PC-9 (cell line): ENCODE results near the gene C1GALT1C1L. TPM values are rescaled to one million over a fixed set of nuclear protein-coding genes. Genes with fewer than 3 reads are reported as not detected.

Experiments
- BruUV-seq: library from RNA; stranded (reverse); fragments of 400-500 nt; replicated peaks from 2 replicates; lab custom pipeline; 2021; lab: Mats Ljungman, UMichigan
- CTCF ChIA-PET: fragments of 300-600 bp; sonication (Branson Sonifier 250); formaldehyde crosslinking; loops from one replicate; lab custom pipeline; 2022; ENCODE audit warnings: antibody characterized with exemption; lab: Charles Lee
- POLR2A ChIA-PET: fragments of 300-600 bp; sonication (Branson Sonifier 250); formaldehyde crosslinking; loops from one replicate; lab custom pipeline; 2022; ENCODE audit warnings: antibody characterized with exemption; ENCODE audit not compliant: unreplicated experiment; lab: Charles Lee
- DNase-seq, 2 experiments: peaks; one replicate each; pipeline versions ENCODE4 v3.0.0 to v3.0.0-alpha.2; 2015 to 2022; ENCODE audit warnings: mixed read lengths in 1 of 2
- H2AFZ ChIP-seq: fragments of 200-600 bp; sonication (generic); 2 replicates; pipeline ENCODE4 v1.8.1; 2017; ENCODE audit warnings: antibody characterized with exemption
- H3F3A ChIP-seq: fragments of 200-600 bp; sonication (generic); 2 replicates; pipeline ENCODE4 v1.8.1; 2017; ENCODE audit warnings: antibody characterized with exemption, mild to moderate bottlenecking, low read depth; ENCODE audit not compliant: insufficient read depth
- H3K27ac ChIP-seq: fragments of 200-600 bp; sonication (generic); 2 replicates; pipeline ENCODE4 v1.6.1; 2016; ENCODE audit warnings: mixed run types
- H3K27me3 ChIP-seq: fragments of 200-600 bp; sonication (generic); 2 replicates; pipeline ENCODE4 v1.6.1; 2016; ENCODE audit warnings: low read depth, mixed run types; ENCODE audit not compliant: insufficient read depth
- H3K36me3 ChIP-seq: fragments of 200-600 bp; sonication (generic); 2 replicates; pipeline ENCODE4 v1.6.1; 2016; ENCODE audit warnings: low read depth, mixed run types
- H3K4me1 ChIP-seq: fragments of 200-600 bp; sonication (generic); replicated peaks from 2 replicates; pipeline ENCODE4 v1.6.1; 2016; ENCODE audit warnings: mixed run types; ENCODE audit not compliant: insufficient read depth
- H3K4me2 ChIP-seq: fragments of 200-600 bp; sonication (generic); 2 replicates; pipeline ENCODE4 v1.6.1; 2017; ENCODE audit warnings: mixed run types
- H3K4me3 ChIP-seq: fragments of 200-600 bp; sonication (generic); 2 replicates; pipeline ENCODE4 v1.6.1; 2016; ENCODE audit warnings: mixed run types
- H3K79me2 ChIP-seq: fragments of 200-600 bp; sonication (generic); 2 replicates; pipeline ENCODE4 v1.6.1; 2017; ENCODE audit warnings: low read depth, mixed run types
- H3K9me2 ChIP-seq: fragments of 200-600 bp; sonication (generic); 2 replicates; pipeline ENCODE4 v1.8.1; 2017; ENCODE audit warnings: mild to moderate bottlenecking; ENCODE audit not compliant: insufficient read depth
- H3K9me3 ChIP-seq: fragments of 200-600 bp; sonication (generic); 2 replicates; pipeline ENCODE4 v1.8.1; 2016; ENCODE audit warnings: low read depth; ENCODE audit not compliant: insufficient read depth
- H4K20me1 ChIP-seq: fragments of 200-600 bp; sonication (generic); 2 replicates; pipeline ENCODE4 v1.8.1; 2017; ENCODE audit not compliant: insufficient read depth
- EZH2 ChIP-seq: fragments of 200-600 bp; sonication (generic); IDR thresholded peaks from 2 replicates; pipeline ENCODE4 v1.8.0; 2017; ENCODE audit warnings: antibody characterized with exemption, low read depth
- intact Hi-C: fragments of 100-400 bp; cut with micrococcal nuclease; formaldehyde crosslinking; loops from one replicate; pipeline ENCODE4 v1.10.0; 2022; ENCODE audit not compliant: unreplicated experiment
- total RNA-seq: library from RNA; stranded (reverse); gene quantifications from 2 replicates; pipeline ENCODE4 v1.2.3, GENCODE V29; 2021
- TF ChIP-seq, protein P1 (sequence below): fragments of 200-600 bp; sonication (generic); conservative IDR thresholded peaks from 2 replicates; pipeline ENCODE4 v1.6.1; 2017; ENCODE audit warnings: mixed run types, antibody characterized with exemption, mild to moderate bottlenecking, moderate library complexity

C1GALT1C1L gene
- total RNA-seq, 1 experiment from 2014 or later = 3.7 TPM

DNA sequence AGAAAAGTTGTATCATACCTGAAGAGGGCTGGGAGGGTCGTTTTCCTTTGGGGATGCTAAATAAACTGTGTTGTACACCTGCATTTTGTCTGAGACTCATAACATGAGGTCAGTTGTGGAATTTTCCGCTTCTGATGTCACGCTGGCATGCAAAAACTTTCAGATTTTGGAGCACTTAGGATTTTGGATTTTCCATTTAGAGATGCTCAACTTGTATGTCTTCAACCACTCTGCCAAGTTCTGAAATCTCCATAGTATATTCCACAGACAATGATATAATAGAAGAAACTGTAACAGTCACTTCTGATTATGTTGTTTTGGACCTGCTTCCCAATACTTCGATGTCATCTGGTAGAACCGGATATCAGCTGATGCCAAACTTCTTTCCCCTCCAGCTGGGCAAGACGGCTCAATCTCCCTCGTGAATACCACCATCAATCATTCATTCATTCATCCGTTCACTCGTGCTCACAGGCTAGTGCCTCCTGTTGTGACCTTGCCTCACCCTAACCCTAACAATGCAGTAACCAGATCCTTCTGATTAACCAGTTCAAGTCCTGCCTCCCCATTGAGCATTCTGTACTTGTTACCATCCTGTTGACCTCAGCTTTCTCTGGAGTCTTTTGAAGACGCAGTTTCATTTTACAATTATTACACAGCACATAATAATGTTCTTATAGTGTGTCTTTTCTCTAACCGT, 44.5 kb downstream of the C1GALT1C1L start:
- no peaks in the 10 kb centered on the region for H3K27me3 ChIP-seq
- H3K27ac ChIP-seq = no peak overlapping the region
- no TSS peak for BruUV-seq
- POLR2A ChIA-PET = no interaction called here
- TF ChIP-seq EZH2 = no peak
- TF ChIP-seq, protein P1, sequence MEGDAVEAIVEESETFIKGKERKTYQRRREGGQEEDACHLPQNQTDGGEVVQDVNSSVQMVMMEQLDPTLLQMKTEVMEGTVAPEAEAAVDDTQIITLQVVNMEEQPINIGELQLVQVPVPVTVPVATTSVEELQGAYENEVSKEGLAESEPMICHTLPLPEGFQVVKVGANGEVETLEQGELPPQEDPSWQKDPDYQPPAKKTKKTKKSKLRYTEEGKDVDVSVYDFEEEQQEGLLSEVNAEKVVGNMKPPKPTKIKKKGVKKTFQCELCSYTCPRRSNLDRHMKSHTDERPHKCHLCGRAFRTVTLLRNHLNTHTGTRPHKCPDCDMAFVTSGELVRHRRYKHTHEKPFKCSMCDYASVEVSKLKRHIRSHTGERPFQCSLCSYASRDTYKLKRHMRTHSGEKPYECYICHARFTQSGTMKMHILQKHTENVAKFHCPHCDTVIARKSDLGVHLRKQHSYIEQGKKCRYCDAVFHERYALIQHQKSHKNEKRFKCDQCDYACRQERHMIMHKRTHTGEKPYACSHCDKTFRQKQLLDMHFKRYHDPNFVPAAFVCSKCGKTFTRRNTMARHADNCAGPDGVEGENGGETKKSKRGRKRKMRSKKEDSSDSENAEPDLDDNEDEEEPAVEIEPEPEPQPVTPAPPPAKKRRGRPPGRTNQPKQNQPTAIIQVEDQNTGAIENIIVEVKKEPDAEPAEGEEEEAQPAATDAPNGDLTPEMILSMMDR = no peak
- no peak overlapping the region for H2AFZ ChIP-seq
- no peaks in the 10 kb centered on the region for H3K9me3 ChIP-seq
- H3K9me2 ChIP-seq = no peaks in the 10 kb centered on the region
- no peak overlapping the region for H3K4me3 ChIP-seq
- H3K4me2 ChIP-seq = no peak overlapping the region
- no peaks in the 10 kb centered on the region for H3K36me3 ChIP-seq
- CTCF ChIA-PET = no interaction called here
- intact Hi-C loops = no loop called here
- no peaks in the 10 kb centered on the region for H3K79me2 ChIP-seq
- no peaks in the 10 kb centered on the region for H4K20me1 ChIP-seq
- H3F3A ChIP-seq = peaks cover 18% of the 10 kb centered on the region
- DNase-seq = no peak
- peaks cover 23% of the 10 kb centered on the region for H3K4me1 ChIP-seq

Other genes starting within 250 kb of the C1GALT1C1L start
- 28.1 and 30.5 TPM in 2 replicates for gene THADA, start 80.4 kb downstream of the C1GALT1C1L start, total RNA-seq
- gene PLEKHH2, start 39.2 kb downstream of the C1GALT1C1L start, total RNA-seq = 1.6 and 2.3 TPM in 2 replicates
- gene DYNC2LI1, start 97.6 kb upstream of the C1GALT1C1L start, total RNA-seq = 26.5 and 27.1 TPM in 2 replicates
- not detected in 2 replicates for gene ABCG5, start 162.4 kb upstream of the C1GALT1C1L start, total RNA-seq
- gene ABCG8, start 162.5 kb upstream of the C1GALT1C1L start, total RNA-seq = not detected in 2 replicates